ENCODE measurements around the gene METTL4.

METTL4 gene

GRCh38 chr18:2573408-2573807, 2.1 kb upstream of the METTL4 start:
- no peak for TF ChIP-seq CTCF (IDR thresholded peaks at IDR 0.05; ENCODE audit: low read depth, low read length)
- no peak for DNase-seq (ENCODE audit: extremely low read depth, low read depth)

- DNase-seq (ENCODE audit: extremely low read depth, low read depth), result no peak
- TF ChIP-seq CTCF (IDR thresholded peaks at IDR 0.05; ENCODE audit: low read depth, low read length), result no peak
Observed at GRCh38 chr18:2572892-2573291, 1.6 kb upstream of the METTL4 start.

GRCh38 chr18:2572171-2572569, 865 bp upstream of the METTL4 start:
- no peak for TF ChIP-seq CTCF (IDR thresholded peaks at IDR 0.05; ENCODE audit: low read depth, low read length)
- DNase-seq (ENCODE audit: extremely low read depth, low read depth), result no peak

GRCh38 chr18:2570772-2571199, 519 bp downstream of the METTL4 start:
- peak; percentile 35 for DNase-seq (ENCODE audit: extremely low read depth, low read depth)
- TF ChIP-seq CTCF (IDR thresholded peaks at IDR 0.05; ENCODE audit: low read depth, low read length), result peak; percentile 23

- no peak for DNase-seq (ENCODE audit: extremely low read depth, low read depth)
- no peak for TF ChIP-seq CTCF (IDR thresholded peaks at IDR 0.05; ENCODE audit: low read depth, low read length)
Observed at GRCh38 chr18:2569338-2570207, 1.7 kb downstream of the METTL4 start.

- DNase-seq (ENCODE audit: extremely low read depth, low read depth), result no peak
- no peak for TF ChIP-seq CTCF (IDR thresholded peaks at IDR 0.05; ENCODE audit: low read depth, low read length)
Observed at GRCh38 chr18:2568605-2569004, 2.7 kb downstream of the METTL4 start.

- DNase-seq (ENCODE audit: extremely low read depth, low read depth), result no peak
- no peak for TF ChIP-seq CTCF (IDR thresholded peaks at IDR 0.05; ENCODE audit: low read depth, low read length)
Observed at GRCh38 chr18:2568129-2568528, 3.2 kb downstream of the METTL4 start.

Data from AG09319 (cell line).